A204.1 (cell line): Measurements from ENCODE around the gene C2orf49.

Source experiments
- FAIRE-seq: peaks from 2 replicates; lab custom pipeline; 2012; peaks lifted over from hg19 to GRCh38; lab: Jason Lieb, UNC

C2orf49 gene

GRCh38 chr2:105362862-105363591, 25.7 kb downstream of the C2orf49 start:
- FAIRE-seq: no peak

DNA sequence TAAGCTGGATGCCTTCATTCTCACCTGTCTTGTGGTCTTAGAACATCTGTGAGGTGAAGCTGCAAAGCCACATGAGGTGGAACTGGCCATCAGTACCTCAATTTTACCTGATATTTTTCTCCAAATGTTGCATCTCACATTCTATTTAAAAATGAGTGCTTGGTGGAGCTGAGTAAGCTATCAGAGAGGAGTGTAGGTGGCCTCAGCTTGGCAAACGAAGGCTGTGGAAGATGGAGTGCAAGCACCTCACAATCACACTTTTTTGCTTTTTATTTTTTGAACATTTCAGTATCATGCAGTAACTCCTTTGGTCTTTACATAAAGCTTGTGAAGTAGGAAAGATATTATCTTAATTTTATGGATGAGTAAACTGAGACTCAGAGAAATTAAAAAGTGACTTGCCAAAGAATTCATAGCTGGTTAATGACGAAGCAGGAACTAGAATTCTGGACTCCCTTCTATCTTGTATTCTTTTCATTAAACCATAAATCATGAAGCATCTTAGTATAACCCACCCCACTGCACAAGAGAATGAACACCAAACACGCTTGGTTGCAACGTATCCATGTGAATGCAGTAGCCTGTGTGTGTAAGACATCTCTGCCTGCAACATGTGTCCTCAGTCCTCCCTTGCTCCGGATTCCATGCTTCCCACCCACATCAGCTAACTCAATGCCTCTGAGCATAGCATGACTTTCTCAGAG, 27.2 kb downstream of the C2orf49 start:
- FAIRE-seq: no peak

GRCh38 chr2:105365206-105365605, 27.9 kb downstream of the C2orf49 start:
- FAIRE-seq: no peak

DNA sequence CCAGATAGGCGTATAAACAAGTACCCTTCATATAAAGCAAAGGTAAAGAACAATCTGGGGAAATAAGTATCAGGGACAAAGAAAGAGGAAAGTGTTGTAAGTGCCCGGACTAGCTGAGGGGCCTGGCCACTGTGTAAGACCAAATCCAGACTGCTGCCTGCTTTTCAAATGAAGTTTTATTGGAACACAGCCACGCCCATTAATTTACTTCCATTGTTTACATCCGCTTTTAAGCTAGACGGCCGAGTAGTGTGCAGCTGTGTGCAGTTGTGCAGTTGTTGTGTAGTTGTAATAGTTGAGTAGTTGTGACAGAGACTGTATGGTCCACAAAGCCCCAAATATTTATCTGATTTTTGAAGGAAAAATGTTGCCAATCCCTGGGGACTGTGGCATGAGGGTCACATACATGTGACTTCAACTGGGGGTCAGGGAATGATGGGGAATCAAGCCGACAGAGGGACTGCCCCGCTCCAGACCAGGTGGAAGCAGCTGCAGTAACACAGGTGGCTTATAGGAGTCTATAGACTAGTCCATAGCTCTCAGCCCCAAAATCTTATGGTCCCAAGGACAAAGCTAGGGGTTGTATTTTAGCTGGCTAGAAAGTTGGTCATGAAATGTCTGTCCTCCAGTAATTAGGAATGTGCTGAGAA, 31.5 kb downstream of the C2orf49 start:
- FAIRE-seq: no peak

- FAIRE-seq: no peak
Observed at GRCh38 chr2:105369777-105370690, 32.7 kb downstream of the C2orf49 start.

DNA sequence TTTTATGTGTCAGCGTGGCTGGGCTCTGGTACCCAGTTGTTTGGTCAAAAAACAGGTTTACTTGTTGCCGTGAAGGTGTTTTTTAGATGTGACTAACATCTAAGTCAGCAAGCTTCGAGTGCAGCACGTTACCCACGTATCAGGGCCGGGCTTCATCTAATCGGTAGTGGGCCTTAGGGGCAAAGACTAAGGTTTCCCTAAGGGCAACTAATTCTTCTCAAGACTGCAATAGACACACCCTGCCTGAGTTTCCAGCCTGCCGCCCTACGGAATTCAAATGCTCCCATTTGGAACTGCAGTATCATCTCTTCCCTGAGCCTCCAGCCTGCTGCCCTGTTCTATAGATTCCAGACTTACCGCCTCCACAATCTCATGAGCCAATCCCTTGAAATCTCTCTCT, 33.8 kb downstream of the C2orf49 start:
- no peak for FAIRE-seq

- FAIRE-seq: no peak
Observed at GRCh38 chr2:105371810-105372209, 34.5 kb downstream of the C2orf49 start.

DNA sequence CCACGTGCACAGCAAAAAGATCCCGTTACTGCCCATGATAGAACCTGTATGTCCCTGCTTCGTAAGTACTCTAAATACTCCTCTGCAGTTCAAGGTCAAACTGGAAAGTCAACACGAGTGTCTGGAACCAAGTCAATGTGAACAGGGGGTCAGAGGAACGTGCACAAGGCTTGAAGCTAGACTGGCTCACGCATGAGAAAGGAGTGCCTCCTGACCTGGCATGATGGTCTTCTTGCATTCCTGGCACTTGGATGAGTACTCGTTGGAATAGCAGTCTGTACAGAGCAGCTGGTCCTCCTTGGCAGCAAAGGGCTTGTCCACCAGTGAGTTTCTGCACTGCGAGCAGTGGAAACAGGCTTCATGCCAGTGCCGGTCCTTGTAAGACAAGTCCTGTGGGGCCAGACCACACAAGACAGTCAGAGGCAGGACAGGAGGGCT, 36.0 kb downstream of the C2orf49 start:
- FAIRE-seq: no peak

- no peak for FAIRE-seq
Observed at GRCh38 chr2:105373895-105374401, 36.6 kb downstream of the C2orf49 start.

DNA sequence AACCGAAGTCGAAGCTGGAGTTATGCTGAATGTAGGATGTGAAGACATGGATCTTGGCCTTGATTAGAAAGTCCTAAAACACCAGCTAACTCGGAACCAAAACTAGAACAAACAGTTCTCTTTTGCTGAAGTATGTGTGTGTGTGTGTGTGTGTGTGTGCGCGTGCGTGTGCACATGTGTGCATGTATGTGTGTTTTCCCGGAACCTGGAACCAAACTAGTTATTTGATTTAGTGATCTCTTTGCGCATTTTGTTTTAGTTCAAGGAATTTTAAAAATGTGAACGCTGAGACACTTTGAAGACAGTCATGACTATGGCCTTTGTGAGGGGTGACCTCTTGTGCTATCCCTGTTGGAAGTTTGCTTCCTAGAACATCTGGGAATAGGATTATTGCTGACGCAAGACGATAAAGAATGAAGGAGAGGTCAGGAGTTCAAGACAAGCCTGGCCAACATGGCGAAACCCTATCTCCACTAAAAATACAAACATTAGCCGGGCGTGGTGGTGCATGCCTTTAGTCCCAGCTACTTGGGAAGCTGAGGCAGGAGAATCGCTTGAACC, 37.7 kb downstream of the C2orf49 start:
- no peak for FAIRE-seq

GRCh38 chr2:105376010-105376409, 38.7 kb downstream of the C2orf49 start:
- no peak for FAIRE-seq

- FAIRE-seq: no peak
Observed at GRCh38 chr2:105376789-105377240, 39.5 kb downstream of the C2orf49 start.

- no peak for FAIRE-seq
Observed at GRCh38 chr2:105377871-105378270, 40.5 kb downstream of the C2orf49 start.

- FAIRE-seq: no peak
Observed at GRCh38 chr2:105378276-105378840, 41.0 kb downstream of the C2orf49 start.

GRCh38 chr2:105378921-105379383, 41.6 kb downstream of the C2orf49 start:
- FAIRE-seq: no peak

DNA sequence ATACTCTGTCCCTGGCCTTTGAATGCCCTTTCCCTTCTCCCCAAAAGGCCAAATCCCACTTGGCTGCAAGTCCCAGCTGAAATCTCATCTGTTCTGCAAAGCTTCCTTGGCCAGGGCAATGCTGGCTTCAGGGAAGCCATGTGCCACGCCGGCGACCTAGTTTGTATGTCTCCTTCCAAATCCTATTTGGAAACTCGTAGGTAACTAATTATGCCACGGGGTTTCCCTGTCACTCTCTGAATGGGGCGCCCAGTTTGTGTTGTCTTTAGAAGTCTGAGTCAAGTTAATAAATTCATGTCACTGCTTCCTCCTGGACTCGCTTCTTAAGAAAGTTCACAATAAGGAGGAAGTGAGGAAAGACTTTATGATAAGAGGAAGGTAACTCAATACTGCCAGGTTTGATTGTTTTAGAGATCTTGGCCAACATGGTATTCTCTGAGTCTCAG, 42.4 kb downstream of the C2orf49 start:
- FAIRE-seq: no peak

- no peak for FAIRE-seq
Observed at GRCh38 chr2:105380432-105381100, 43.2 kb downstream of the C2orf49 start.

DNA sequence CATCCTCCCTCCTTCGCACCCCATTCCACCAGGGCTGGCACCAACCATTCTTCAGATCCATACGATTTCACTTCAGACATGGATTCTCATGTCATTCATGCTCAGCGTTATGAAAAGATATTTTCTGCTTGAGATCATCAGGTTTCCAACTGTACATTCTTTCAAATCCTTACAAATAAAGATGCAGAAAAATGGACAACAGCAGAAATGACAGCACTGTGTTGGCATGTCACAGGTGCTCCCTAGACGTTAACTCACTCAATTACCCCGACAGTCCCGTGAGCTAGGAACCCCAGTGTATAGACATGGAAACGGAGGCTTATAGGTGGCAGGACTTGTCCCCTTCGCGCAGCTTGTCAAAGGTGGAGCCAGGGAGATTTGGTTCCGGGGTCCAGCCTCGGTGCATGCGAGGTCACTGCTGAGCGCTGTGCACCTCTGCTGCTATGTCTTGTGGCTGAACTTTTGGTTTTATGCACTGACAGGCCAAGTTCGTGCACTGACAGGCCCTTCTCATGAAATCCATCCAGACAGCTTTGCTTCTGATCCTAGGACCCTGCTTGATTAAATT, 43.8 kb downstream of the C2orf49 start:
- no peak for FAIRE-seq

GRCh38 chr2:105382177-105382576, 44.8 kb downstream of the C2orf49 start:
- FAIRE-seq: no peak
